ENCODE data around the gene MYL7.

DNA sequence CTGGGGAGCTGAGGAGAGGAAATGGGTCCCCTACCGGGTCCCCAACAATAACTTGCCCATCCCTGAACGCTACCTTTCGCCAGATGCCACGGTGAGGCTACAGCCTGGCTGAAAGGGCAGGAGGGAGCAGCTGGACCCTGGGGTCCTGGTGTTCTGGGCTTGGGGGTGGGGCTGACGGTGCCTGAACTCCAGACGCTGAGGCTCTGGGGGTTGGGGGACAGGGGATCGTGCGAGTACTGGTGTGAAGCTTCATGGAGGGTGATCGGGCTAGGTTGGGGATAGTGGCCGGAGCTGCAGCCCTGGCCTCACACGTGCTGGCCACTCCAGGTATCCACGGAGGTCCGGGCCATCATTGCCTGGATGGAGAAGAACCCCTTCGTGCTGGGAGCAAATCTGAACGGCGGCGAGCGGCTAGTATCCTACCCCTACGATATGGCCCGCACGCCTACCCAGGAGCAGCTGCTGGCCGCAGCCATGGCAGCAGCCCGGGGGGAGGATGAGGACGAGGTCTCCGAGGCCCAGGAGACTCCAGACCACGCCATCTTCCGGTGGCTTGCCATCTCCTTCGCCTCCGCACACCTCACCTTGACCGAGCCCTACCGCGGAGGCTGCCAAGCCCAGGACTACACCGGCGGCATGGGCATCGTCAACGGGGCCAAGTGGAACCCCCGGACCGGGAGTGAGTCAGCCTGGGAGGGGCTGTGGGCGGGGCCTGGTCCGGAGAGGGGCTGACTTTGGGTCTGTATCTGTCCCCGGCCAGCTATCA, 28.7 kb downstream of the MYL7 start:
- TF ChIP-seq, protein P1, sequence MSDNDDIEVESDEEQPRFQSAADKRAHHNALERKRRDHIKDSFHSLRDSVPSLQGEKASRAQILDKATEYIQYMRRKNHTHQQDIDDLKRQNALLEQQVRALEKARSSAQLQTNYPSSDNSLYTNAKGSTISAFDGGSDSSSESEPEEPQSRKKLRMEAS (IDR thresholded peaks at IDR 0.05; ENCODE audit: low read depth, low read length) = no peak
- TF ChIP-seq, protein P2, sequence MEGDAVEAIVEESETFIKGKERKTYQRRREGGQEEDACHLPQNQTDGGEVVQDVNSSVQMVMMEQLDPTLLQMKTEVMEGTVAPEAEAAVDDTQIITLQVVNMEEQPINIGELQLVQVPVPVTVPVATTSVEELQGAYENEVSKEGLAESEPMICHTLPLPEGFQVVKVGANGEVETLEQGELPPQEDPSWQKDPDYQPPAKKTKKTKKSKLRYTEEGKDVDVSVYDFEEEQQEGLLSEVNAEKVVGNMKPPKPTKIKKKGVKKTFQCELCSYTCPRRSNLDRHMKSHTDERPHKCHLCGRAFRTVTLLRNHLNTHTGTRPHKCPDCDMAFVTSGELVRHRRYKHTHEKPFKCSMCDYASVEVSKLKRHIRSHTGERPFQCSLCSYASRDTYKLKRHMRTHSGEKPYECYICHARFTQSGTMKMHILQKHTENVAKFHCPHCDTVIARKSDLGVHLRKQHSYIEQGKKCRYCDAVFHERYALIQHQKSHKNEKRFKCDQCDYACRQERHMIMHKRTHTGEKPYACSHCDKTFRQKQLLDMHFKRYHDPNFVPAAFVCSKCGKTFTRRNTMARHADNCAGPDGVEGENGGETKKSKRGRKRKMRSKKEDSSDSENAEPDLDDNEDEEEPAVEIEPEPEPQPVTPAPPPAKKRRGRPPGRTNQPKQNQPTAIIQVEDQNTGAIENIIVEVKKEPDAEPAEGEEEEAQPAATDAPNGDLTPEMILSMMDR (IDR thresholded peaks at IDR 0.05; ENCODE audit: low read depth, low read length) = no peak
- no peak for TF ChIP-seq MYC (IDR thresholded peaks at IDR 0.05; ENCODE audit: low read depth, low read length)
